Measurements from ENCODE around the gene ZBTB32. TPM values are rescaled to one million over a fixed set of nuclear protein-coding genes. Genes with fewer than 3 reads are reported as not detected.

The ZBTB32 gene
- total RNA-seq, 1 donor: not detected

- peaks cover 32% of the 10 kb centered on the region for H3K4me1 ChIP-seq (ENCODE audit: insufficient read depth, low read length)
- H3K79me2 ChIP-seq (ENCODE audit: insufficient read depth, low read length): peaks cover 26% of the 10 kb centered on the region
- H3K27me3 ChIP-seq (ENCODE audit: insufficient read depth, low read length): no peaks in the 10 kb centered on the region
- H3K4me2 ChIP-seq (ENCODE audit: insufficient read depth, low read length): peak within 1 kb of the TSS; percentile 64
- no peak for TF ChIP-seq CTCF (IDR thresholded peaks at IDR 0.05; ENCODE audit: extremely low read depth, low read depth, low read length)
- H3K36me3 ChIP-seq (ENCODE audit: insufficient read depth, low read length): peaks cover 33% of the 10 kb centered on the region
- peak within 1 kb of the TSS; percentile 76 for H3K4me3 ChIP-seq (ENCODE audit: insufficient read depth, low read length)
- H2AFZ ChIP-seq (ENCODE audit: low read length): peak within 1 kb of the TSS; percentile 75
- H3K9me3 ChIP-seq (ENCODE audit: low read depth, low read length): no peaks in the 10 kb centered on the region
- peak; percentile 100 for DNase-seq (ENCODE audit: insufficient read length, low spot score, missing footprints)
- peak within 1 kb of the TSS; percentile 84 for H3K27ac ChIP-seq (ENCODE audit: low read depth, low read length)
- H4K20me1 ChIP-seq (ENCODE audit: insufficient read depth, low read length): peaks cover 10% of the 10 kb centered on the region
Measured at GRCh38 chr19:35757749-35758608, 53.6 kb downstream of the ZBTB32 start, which contains the start of gene PROSER3. TSS of gene PROSER3 (plus strand) at chr19:35758176. CDS start at chr19:35758216, 40 bp downstream.

GRCh38 chr19:35759697-35760096 is 55.3 kb downstream of the ZBTB32 start:
- no peak for DNase-seq (ENCODE audit: insufficient read length, low spot score, missing footprints)
- peaks cover 26% of the 10 kb centered on the region for H3K36me3 ChIP-seq (ENCODE audit: insufficient read depth, low read length)
- H2AFZ ChIP-seq (ENCODE audit: low read length): no peak overlapping the region
- no peak overlapping the region for H3K4me2 ChIP-seq (ENCODE audit: insufficient read depth, low read length)
- no peak overlapping the region for H3K4me3 ChIP-seq (ENCODE audit: insufficient read depth, low read length)
- H3K79me2 ChIP-seq (ENCODE audit: insufficient read depth, low read length): peaks cover 26% of the 10 kb centered on the region
- no peaks in the 10 kb centered on the region for H3K9me3 ChIP-seq (ENCODE audit: low read depth, low read length)
- H3K27me3 ChIP-seq (ENCODE audit: insufficient read depth, low read length): no peaks in the 10 kb centered on the region
- peaks cover 10% of the 10 kb centered on the region for H4K20me1 ChIP-seq (ENCODE audit: insufficient read depth, low read length)
- H3K4me1 ChIP-seq (ENCODE audit: insufficient read depth, low read length): peaks cover 32% of the 10 kb centered on the region
- no peak for TF ChIP-seq CTCF (IDR thresholded peaks at IDR 0.05; ENCODE audit: extremely low read depth, low read depth, low read length)
- H3K27ac ChIP-seq (ENCODE audit: low read depth, low read length): no peak overlapping the region

GRCh38 chr19:35760711-35761349 is 56.5 kb downstream of the ZBTB32 start:
- no peak for TF ChIP-seq CTCF (IDR thresholded peaks at IDR 0.05; ENCODE audit: extremely low read depth, low read depth, low read length)
- H3K9me3 ChIP-seq (ENCODE audit: low read depth, low read length): no peaks in the 10 kb centered on the region
- peaks cover 10% of the 10 kb centered on the region for H4K20me1 ChIP-seq (ENCODE audit: insufficient read depth, low read length)
- H3K4me2 ChIP-seq (ENCODE audit: insufficient read depth, low read length): no peak overlapping the region
- no peak overlapping the region for H3K27ac ChIP-seq (ENCODE audit: low read depth, low read length)
- DNase-seq (ENCODE audit: insufficient read length, low spot score, missing footprints): no peak
- no peak overlapping the region for H2AFZ ChIP-seq (ENCODE audit: low read length)
- peaks cover 32% of the 10 kb centered on the region for H3K36me3 ChIP-seq (ENCODE audit: insufficient read depth, low read length)
- H3K27me3 ChIP-seq (ENCODE audit: insufficient read depth, low read length): no peaks in the 10 kb centered on the region
- no peak overlapping the region for H3K4me3 ChIP-seq (ENCODE audit: insufficient read depth, low read length)
- peaks cover 26% of the 10 kb centered on the region for H3K79me2 ChIP-seq (ENCODE audit: insufficient read depth, low read length)
- peaks cover 28% of the 10 kb centered on the region for H3K4me1 ChIP-seq (ENCODE audit: insufficient read depth, low read length)
